SK-N-DZ (cell line): ENCODE data around the gene DMBT1.
"Not testable (repeated sequence)": the region's sequence is repeated elsewhere in the genome, so short reads cannot be mapped to it uniquely, and the experiment has no call there.

ENCODE experiments used
- DNase-seq: peaks from one replicate; pipeline ENCODE4 v3.0.0-alpha.2; 2015; ENCODE audit warnings: low spot score

DMBT1 gene

DNA sequence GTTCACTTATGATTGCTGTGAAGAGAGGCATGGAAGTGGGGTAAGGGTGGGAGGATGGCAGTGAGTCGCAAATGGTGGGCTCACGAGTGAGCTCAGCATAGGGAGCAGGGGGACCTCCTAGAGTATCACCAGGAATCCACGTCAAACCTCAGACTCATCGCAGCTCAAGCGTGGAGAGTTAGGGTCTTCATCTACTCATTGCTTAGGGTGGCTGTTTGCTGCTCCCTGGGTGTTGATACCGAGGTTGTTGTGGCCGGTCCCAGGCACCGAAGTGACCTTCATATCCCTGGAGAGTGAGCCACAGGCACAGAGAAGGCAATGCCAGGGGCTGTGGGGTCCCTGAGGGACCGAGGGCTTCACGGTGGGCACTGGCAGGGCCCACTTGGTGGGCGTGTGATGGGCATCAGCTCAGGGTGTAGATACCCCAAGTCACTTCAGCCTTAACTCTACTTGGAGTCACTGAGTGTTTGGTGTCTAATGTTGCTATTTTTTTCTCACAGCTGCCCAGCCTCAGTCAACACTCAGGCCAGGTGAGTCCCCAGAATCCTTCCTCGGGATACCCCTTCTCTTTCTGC is 16.8 kb downstream of the DMBT1 start:
- no peak for DNase-seq

DNA sequence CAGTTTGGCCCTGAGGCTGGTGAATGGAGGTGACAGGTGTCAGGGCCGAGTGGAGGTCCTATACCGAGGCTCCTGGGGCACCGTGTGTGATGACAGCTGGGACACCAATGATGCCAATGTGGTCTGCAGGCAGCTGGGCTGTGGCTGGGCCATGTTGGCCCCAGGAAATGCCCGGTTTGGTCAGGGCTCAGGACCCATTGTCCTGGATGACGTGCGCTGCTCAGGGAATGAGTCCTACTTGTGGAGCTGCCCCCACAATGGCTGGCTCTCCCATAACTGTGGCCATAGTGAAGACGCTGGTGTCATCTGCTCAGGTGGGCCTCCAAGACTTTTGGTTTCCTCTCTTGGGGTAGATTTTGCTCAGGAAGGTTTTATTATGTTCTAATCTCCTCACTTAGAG is 25.5 kb downstream of the DMBT1 start:
- not testable (repeated sequence) for DNase-seq

DNA sequence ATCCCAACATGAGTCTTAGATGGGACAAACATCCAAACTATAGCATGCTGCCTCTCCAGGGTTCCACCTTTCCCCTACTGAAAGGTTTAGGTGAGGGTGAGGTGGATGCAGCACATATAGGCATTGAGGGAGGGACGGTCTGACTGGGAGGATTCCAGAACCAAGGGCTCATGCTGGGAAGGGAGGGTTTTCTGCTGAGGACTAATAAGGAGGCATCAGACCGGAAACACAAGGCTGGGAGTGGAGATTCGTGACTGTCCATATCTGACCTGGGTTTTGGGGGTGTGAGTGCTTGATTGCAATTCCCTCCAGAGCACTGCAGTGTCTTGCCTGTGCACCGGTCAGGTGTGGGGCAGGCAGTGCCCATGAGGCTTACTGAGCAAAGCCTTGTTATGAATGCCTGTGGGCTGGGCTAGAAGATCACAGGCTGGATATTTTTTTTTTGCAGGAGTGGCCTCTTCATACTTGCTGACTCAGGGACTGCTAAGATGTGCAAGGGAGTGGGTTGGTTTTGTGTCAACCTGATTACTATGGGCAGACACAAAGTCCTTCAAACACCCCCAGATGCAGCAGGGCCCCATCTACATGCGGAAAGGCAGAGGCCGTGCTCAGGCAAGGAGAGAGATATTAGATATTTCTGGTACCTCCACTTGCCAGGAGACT is 26.7 kb downstream of the DMBT1 start:
- DNase-seq: no peak

DNA sequence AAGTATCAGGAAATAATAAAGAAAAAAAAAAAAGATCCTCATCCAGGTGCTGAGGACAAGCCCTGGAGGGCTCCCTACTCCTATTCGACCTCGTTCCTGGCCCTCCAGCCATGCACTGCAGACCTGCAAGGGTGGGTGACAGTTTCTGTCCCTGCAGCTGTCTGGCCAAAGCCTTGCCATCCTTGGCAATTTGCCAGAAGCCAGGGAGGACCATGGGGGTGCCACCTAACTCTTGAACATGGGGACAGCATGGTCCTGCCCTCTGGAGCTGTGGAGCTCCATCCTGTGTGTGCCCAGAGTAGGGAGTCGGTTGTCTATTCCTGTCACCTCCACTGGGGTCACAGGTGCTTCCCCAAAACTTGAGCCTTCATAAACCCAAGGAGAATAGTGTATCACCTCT is 27.8 kb downstream of the DMBT1 start:
- no peak for DNase-seq

DNA sequence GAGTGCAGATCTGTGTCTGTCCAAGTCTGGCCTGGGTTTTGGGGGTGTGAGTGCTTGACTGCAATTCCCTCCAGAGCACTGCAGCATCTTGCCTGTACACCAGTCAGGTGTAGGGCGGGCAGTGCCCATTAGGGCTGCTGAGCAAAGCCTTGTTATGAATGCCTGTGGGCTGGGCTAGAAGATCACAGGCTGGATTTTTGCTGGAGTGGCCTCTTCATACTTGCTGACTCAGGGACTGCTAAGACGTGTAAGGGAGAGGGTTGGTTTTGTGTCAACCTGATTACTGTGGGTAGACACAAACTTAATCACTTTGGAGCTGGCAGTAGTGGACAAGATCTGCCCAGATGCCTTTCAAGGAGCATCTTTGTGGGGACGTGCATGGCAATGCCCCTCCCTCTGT is 29.6 kb downstream of the DMBT1 start:
- no peak for DNase-seq

DNA sequence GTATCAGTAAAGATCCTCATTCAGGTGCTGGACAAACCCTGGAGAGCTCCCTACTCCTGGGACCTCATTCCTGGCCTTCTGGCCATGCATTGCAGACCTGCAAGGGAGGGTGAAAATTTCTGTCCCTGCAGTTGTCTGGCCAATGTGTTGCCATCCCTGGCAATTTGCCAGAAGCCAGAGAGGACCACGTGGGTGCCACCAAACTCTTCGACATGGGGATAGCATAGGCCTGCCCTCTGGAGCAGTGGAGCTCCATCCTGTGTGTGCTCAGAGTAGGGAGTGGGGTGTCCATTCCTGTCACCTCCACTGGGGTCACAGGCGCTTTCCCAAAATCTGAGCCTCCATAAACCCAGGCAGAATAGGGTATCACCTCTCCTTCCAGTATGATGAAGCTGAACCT is 31.2 kb downstream of the DMBT1 start:
- no peak for DNase-seq

DNA sequence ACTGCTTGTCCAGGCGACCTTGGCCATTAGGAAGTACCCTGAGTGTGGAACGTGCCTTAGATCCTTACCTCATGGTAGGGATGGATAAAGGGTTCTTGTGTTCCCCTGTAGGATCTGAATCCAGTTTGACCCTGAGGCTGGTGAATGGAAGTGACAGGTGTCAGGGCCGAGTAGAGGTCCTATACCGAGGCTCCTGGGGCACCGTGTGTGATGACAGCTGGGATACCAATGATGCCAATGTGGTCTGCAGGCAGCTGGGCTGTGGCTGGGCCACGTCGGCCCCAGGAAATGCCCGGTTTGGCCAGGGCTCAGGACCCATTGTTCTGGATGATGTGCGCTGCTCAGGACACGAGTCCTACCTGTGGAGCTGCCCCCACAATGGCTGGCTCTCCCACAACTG is 31.6 kb downstream of the DMBT1 start:
- DNase-seq: no peak

DNA sequence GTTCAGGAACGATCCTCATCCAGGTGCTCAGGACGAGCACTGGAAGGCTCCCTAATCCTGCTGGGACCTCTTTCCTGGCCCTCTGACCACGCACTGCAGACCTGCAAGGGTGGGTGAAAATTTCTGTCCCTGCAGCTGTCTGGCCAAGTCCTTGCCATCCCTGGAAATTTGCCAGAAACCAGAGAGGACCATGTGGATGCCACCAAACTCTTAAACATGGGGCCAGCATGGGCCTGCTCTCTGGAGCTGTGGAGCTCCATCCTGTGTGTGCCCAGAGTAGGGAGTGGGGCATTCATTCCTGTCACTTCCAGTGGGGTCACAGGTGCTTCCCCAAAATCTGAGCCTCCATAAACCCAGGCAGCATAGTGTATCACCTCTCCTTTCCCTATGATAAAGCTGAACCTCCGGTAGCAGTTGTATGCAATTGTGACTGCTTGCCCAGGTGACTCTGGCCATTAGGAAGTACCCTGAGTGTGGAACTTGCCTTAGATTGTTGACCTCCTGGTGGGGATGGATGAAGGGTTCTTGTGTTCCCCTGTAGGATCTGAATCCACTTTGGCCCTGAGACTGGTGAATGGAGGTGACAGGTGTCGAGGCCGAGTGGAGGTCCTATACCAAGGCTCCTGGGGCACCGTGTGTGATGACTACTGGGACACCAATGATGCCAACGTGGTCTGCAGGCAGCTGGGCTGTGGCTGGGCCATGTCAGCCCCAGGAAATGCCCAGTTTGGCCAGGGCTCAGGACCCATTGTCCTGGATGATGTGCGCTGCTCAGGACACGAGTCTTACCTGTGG is 57.1 kb downstream of the DMBT1 start:
- DNase-seq: no peak

DNA sequence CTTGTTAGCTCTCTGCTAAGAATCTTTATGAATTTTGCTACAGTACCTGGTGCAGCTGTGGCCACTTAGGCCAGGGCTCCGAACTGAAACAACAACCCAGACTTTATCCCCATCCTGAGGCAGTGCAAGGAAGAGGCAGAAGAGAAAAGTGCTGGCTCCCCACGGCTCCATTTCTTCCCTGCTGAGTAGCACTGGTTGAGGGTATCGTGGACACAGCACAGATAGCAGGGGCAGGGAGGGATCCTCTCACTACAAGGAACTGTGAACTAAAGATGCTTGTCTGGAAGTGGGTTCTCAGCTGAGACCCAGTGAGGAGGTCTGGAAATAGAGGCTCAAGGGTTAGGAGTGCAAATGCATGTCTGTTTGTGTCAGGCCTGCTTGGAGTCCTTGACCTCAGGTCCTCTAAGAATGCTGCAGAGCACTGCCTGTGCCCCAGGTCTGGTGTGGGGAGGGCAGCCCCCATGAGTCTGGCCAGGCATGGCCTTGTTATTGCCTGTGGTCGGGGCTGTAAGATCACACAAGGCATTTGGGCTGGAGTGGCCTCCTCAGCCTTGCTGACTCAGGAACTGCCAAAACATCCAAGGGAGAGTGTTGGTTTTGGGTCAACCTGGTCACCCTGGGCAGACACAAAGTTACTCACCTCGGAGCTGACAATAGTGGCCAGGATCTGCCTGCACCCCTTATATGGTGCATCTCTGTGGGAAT is 58.1 kb downstream of the DMBT1 start:
- DNase-seq: no peak

DNA sequence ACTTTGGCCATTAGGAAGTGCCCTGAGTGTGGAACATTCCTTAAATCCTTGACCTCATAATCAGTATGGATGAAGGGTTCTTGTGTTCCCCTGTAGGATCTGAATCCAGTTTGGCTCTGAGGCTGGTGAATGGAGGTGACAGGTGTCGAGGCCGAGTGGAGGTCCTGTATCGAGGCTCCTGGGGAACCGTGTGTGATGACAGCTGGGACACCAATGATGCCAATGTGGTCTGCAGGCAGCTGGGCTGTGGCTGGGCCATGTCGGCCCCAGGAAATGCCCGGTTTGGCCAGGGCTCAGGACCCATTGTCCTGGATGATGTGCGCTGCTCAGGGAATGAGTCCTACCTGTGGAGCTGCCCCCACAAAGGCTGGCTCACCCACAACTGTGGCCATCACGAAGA is 60.4 kb downstream of the DMBT1 start:
- not testable (repeated sequence) for DNase-seq

DNA sequence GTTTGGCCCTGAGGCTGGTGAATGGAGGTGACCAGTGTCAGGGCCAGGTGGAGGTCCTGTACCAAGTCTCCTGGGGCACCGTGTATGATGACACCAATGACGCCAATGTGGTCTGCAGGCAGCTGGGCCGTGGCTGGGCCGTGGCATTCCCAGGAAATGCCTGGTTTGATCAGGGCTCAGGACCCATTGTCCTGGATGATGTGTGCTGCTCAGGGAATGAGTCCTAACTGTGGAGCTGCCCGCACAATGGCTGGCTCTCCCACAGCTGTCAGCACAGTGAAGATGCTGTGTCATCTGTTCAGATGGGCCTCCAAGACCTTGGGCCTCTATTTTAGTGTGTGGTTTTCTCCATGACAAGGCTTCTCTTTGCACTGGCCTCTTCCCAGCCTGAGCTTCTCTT is 64.0 kb downstream of the DMBT1 start:
- no peak for DNase-seq

DNA sequence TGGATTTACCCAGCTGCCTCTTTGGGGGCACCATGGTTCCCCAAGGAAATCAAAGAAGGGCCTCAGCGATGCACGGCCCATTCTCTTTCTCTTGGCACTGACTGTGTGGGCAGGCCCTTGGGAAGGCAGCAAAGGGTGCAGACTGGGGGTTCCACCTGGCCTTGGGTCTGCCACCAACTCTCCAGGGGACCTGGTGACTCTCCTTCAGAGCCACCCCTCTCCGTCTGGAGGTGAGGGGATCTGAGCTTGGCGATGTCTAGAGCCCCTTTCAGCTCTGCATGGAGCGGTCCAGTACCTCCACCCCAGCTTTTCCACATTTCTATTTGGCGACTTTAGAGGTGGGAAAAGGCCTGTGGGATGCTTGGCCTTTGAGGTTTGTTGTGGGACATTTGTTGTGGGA is 70.0 kb downstream of the DMBT1 start:
- DNase-seq: no peak

DNA sequence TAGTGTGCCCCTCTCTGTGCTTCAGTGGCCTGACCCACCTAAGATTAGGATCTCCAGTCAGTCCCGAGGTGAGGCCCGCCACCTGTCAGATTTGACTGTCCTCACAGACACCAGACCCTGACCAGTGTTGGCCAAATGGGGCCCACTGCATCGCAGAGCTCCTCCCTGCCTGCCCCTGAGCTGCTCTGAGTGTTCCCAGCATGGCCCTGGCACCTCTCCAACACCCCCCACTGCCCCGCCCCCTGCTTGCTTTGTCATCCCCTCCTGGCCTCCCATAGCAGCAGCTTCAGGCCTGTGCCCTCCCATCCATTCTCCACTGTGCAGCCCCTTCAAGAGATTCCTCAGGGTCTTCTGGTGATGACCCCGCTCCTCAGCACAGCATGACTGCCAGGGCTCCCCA is 71.5 kb downstream of the DMBT1 start:
- DNase-seq: no peak

DNA sequence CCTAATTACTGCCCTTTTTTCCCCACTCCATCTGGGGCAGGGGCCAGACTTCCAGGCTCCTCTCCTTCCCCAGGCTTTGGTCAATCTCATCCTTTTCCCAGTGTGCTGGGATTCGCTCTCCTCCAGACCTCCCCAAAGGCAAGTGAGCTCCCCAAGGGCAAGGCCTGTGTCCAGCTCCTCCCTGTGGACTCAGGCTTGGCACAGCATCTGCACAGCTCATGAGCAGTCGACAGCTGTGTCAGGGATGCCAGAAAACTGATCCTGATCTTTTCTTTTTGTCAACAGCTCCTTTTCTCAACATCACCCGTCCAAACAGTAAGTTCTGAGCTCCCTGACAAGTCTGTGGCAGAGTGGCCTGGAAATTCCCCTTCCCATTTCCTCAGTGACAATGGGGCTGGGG is 72.0 kb downstream of the DMBT1 start:
- no peak for DNase-seq

DNA sequence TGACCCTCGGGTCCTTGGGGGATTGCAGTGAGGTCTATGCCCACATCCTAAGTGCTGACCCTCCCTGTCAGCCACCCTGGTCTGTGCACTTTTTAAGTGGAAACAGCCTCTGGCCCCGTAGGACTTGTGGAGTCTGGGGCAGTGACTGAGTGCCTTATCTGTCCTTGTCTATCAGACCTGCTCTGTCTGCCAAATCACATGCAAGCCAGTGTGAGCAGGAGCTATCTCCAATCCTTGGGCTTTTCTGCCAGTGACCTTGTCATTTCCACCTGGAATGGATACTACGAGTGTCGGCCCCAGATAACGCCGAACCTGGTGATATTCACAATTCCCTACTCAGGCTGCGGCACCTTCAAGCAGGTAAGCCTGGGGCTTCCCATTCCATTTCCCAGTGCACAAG is 76.4 kb downstream of the DMBT1 start:
- no peak for DNase-seq

DNA sequence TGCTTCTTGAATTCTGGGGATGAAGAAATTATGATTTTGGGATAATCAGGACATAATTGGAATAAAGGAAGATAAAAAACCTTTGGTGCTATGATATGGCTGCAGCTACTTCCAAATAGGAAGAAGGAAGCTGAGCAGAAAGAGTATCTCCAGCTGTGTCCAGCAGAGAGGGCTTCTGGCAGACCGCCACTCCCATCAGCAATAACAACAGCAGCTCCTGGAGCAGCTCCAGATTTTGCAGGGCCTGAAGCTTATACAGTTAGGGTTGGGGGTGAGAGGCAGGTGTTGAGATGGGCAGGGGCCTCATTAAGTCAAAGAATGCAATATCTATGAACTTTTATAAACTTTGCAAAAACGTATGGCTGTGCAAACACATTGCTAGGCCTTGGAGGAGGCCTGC is 76.8 kb downstream of the DMBT1 start:
- no peak for DNase-seq

DNA sequence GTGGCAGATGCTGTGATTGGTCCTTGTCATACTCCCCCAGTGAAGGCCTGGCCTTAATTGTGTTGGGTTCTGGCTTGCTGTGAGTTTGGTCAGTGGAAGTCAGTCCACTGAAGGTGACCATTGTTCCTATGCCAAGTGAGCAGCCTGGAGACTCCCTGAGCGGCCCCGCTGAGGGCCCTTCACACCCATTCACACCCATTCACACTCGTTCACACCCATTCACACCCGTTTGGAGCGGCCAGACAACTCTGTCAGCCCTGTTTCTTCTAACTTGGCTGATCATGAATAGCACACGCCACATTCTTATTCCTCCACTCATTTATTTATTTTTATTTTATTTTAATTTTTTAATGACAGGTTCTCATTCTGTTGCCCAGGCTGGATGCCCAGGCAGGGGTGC is 77.6 kb downstream of the DMBT1 start:
- DNase-seq: no peak

DNA sequence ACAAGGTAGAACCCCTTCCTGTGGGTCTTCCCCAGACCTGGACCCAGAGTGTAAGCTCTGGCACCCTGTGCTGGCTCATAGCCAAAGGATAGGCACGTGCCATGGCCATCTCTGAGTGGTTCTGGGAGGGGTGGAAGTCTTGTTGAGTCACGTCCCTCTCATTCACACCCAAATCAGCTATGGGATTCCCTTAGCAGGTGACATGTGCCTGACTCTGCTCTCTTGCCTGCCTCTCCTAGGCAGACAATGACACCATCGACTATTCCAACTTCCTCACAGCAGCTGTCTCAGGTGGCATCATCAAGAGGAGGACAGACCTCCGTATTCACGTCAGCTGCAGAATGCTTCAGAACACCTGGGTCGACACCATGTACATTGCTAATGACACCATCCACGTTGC is 79.2 kb downstream of the DMBT1 start:
- DNase-seq: no peak

DNA sequence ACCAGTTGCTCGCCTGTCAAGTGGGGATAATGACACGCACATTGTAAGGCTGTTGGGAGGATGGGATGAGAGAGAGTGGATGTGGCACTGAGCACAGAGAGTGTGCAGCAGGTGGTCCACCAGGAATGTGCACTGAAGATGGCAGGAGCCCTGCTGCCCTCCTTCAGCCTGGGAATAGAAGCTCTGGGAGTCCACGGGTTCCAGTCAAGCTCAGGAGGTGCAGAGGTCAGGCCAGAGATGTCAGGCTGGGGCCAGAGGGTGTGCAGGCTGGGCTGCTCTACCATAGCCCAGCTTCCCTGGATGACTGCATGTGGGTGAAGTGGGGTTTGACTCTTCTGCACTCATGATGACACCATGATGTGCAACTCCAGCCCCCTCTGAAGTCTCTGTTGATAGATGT is 80.4 kb downstream of the DMBT1 start:
- DNase-seq: no peak

DNA sequence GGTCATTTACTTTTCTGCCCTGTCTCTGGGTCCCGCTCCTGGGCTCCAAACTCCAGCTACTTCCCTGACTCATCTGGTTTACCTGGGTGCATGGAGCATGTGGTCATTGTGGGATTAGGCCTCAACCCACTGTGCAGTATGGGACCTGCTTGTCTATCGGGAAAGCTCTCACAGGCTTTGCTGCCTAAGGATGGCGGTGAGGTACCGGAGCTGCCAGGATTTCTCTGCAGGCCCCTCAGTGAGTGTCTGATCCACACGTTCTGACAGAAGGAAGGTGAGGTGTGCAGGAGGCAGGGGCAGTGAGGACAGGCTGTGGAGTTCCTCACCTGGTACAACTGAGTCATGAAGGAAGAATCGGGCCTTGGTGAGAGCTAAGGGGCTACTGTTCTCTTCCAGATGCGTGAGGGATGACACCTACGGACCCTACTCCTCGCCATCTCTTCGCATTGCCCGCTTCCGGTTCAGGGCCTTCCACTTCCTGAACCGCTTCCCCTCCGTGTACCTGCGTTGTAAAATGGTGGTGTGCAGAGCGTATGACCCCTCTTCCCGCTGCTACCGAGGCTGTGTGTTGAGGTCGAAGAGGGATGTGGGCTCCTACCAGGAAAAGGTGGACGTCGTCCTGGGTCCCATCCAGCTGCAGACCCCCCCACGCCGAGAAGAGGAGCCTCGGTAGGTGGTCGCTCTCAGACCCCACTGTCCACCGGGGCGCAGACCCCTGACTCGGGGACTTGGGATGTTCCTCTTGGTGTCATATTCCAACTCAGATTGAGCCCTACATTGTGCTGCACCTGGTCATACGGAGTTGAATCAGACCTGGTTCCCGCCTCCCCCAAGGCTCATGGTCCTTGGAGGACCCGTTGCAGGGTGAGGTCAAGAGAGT is 82.4 kb downstream of the DMBT1 start:
- DNase-seq: no peak

DNA sequence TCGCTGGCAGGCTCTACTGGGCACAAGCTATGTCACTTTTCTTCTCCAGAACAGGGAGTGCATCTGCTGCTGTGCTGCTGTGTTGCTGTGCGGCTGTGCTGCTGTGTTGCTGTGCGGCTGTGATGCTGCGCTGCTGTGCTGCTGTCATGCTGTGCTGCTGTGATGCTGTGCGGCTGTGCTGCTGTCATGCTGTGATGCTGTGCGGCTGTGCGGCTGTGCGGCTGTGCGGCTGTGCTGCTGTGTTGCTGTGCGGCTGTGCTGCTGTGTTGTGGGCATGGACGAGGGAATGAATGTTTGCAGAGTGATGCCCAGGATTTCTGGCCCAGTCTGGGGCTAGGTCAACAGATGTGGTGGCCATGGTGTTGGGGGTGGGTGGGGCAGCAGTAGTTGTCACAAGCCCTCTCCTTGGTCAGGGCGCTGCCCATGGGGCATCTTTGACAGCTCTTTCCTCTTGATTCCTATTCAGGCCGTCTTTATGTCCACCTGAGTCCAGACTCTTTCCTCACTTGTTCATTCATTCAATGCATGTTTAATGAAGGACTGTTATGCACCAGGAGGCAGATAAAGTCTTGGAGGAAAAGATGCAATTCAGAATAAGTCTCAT is 83.5 kb downstream of the DMBT1 start:
- DNase-seq: no peak
